AG04449 (cell line): ENCODE measurements around the gene ROBO1.

ENCODE experiments used
- CTCF ChIA-PET: fragments of 350-600 bp; formaldehyde crosslinking; extraction: SDS; loops from one replicate; lab custom pipeline; 2021; ENCODE audit warnings: antibody characterized with exemption; lab: Yijun Ruan, JAX
- POLR2A ChIA-PET: fragments of 400-600, 350-600 bp; formaldehyde crosslinking; extraction: SDS; loops from one replicate; lab custom pipeline; 2020; ENCODE audit warnings: antibody characterized with exemption, inconsistent platforms; lab: Yijun Ruan, JAX
- DNase-seq: peaks from one replicate; pipeline ENCODE4 v3.0.0-alpha.2; 2010; ENCODE audit warnings: low read depth, low spot score
- H3K4me3 ChIP-seq: 2 replicates; pipeline ENCODE4 v1.5.1; 2011; ENCODE audit warnings: low read depth, mild to moderate bottlenecking, control low read depth, low read length
- TF ChIP-seq, protein P1 (sequence below): IDR thresholded peaks from one replicate; pipeline ENCODE4 v1.5.1; 2011; ENCODE audit warnings: mild to moderate bottlenecking, moderate library complexity, low read length, control low read depth, inconsistent platforms; ENCODE audit not compliant: insufficient read depth; ENCODE audit errors: missing control alignments

ROBO1 gene

DNA sequence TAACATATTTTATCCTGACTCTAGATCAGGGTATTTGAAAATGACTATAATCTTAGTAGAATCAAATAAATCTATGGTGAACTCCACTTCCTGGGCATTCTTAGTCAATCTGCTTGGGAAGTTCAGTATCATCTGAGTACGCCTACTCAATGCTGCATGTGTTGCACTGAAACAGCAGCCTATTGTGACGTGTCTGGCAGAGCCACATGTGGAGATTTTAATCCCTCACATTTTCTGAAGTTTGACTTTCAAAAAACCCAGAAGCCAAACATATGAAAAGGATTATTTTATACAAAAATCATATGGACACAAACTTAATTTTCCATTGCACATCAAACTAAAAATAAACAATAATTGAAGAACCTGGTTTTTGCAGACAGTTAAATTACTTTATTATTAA is 798.3 kb downstream of the ROBO1 start:
- TF ChIP-seq, protein P1, sequence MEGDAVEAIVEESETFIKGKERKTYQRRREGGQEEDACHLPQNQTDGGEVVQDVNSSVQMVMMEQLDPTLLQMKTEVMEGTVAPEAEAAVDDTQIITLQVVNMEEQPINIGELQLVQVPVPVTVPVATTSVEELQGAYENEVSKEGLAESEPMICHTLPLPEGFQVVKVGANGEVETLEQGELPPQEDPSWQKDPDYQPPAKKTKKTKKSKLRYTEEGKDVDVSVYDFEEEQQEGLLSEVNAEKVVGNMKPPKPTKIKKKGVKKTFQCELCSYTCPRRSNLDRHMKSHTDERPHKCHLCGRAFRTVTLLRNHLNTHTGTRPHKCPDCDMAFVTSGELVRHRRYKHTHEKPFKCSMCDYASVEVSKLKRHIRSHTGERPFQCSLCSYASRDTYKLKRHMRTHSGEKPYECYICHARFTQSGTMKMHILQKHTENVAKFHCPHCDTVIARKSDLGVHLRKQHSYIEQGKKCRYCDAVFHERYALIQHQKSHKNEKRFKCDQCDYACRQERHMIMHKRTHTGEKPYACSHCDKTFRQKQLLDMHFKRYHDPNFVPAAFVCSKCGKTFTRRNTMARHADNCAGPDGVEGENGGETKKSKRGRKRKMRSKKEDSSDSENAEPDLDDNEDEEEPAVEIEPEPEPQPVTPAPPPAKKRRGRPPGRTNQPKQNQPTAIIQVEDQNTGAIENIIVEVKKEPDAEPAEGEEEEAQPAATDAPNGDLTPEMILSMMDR, result no peak
- ChIA-PET CTCF (interaction anchor here (1.4 kb wide), 1 partner anchor 8 kb away, joined by 4 read pairs; no protein-coding TSS in a partner anchor), POLR2A (no interaction called here)
- DNase-seq, result no peak
- no peak overlapping the region for H3K4me3 ChIP-seq

GRCh38 chr3:78967061-78967460 is 800.7 kb downstream of the ROBO1 start:
- no peak for DNase-seq
- ChIA-PET CTCF (interaction anchor here (1.1 kb wide), 1 partner anchor 12 kb away, joined by 3 read pairs; no protein-coding TSS in a partner anchor), POLR2A (no interaction called here)
- TF ChIP-seq, protein P1, result no peak
- no peak overlapping the region for H3K4me3 ChIP-seq

DNA sequence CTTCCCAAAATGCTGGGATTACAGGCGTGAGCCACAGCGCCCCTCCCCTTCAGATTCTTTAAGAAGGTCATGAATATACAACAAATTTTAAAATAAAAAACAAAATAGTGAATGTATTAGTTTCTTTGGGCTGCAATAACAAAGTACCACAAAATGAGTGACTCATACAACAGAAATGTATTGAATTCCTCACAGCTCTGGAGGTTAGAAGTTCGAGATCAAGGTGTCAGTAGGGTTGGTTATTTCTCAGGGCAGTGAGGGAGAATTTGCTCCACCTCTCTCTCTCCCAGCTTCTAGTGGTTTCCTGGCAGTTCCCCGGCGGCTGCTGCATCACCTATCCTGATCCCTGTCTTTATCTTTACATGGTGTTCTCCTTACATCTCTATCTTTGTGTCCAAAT is 804.0 kb downstream of the ROBO1 start:
- CTCF ChIA-PET, result no interaction called here
- no peak overlapping the region for H3K4me3 ChIP-seq
- TF ChIP-seq, protein P1, result no peak
- POLR2A ChIA-PET, result no interaction called here
- no peak for DNase-seq

- DNase-seq, result no peak
- no peak overlapping the region for H3K4me3 ChIP-seq
- TF ChIP-seq, protein P1, result no peak
- CTCF ChIA-PET, result no interaction called here
- POLR2A ChIA-PET, result interaction anchor here (1.2 kb wide), 1 partner anchor 61 kb away, joined by 3 read pairs; no protein-coding TSS in a partner anchor
Measured at GRCh38 chr3:78957456-78957855, 810.3 kb downstream of the ROBO1 start.

DNA sequence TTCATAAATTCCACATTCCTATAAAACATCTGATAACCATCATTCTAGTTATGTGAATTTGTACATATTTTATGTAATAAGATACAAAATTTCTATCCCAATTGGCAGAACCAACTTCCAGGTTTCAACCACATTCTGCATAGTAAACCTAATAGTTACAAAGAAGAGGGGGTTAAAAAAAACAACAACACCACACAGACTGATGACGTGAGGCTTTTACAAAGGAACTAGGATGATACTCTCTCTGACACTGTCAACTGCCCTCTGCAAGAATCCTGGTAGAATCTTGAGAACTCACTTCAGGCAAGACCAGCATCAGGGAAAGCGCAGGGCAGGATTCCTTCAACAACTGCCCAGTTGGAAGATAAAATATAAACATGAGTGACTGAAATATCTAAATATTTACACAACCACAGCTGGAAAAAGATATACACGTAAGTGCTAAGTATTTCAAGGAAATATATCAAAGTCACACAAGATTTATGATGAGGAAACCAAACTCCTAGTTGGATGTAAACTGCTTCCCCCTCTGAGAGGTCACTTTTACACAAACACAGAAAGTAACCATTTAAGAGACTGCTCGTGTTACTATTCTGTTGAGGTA is 816.4 kb downstream of the ROBO1 start:
- TF ChIP-seq, protein P1, result no peak
- POLR2A ChIA-PET, result no interaction called here
- CTCF ChIA-PET, result no interaction called here
- no peak for DNase-seq
- no peak overlapping the region for H3K4me3 ChIP-seq

DNA sequence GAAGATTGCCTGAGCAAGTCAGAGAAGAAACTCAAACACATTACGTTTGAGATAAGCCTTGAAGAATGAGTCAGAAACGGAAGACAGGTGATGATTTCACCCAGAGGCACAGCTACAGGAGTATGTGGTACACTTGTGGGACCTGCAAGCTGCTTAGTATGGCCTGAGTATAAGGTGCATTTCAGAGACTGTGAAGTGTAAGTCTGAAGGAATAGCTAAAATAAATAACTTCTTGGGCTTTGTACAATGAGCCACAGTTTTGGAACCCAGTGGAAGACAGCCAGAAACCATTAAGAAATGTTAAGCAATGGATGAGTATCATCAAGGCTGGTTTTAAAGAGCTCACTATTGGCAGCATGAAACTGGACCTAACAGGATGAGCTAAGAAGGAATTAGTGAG is 826.2 kb downstream of the ROBO1 start:
- ChIA-PET POLR2A (interaction anchor here (0.6 to 1.5 kb wide), 4 partner anchors 18 to 74 kb away, joined by 3 to 5 read pairs (median 3); no protein-coding TSS in a partner anchor), CTCF (interaction anchor here (1.0 kb wide), 1 partner anchor 47 kb away, joined by 3 read pairs; no protein-coding TSS in a partner anchor)
- no peak overlapping the region for H3K4me3 ChIP-seq
- TF ChIP-seq, protein P1, result no peak
- peak; percentile 83 for DNase-seq
